ENCODE data around the gene EEF1E1. TPM values are rescaled to one million over a fixed set of nuclear protein-coding genes. Genes with fewer than 3 reads are reported as not detected.

The EEF1E1 gene
- total RNA-seq = 10 to 100 TPM in 1 of 2 donors, 1 to 10 TPM in 1; 9.8 to 21.7 TPM

DNA sequence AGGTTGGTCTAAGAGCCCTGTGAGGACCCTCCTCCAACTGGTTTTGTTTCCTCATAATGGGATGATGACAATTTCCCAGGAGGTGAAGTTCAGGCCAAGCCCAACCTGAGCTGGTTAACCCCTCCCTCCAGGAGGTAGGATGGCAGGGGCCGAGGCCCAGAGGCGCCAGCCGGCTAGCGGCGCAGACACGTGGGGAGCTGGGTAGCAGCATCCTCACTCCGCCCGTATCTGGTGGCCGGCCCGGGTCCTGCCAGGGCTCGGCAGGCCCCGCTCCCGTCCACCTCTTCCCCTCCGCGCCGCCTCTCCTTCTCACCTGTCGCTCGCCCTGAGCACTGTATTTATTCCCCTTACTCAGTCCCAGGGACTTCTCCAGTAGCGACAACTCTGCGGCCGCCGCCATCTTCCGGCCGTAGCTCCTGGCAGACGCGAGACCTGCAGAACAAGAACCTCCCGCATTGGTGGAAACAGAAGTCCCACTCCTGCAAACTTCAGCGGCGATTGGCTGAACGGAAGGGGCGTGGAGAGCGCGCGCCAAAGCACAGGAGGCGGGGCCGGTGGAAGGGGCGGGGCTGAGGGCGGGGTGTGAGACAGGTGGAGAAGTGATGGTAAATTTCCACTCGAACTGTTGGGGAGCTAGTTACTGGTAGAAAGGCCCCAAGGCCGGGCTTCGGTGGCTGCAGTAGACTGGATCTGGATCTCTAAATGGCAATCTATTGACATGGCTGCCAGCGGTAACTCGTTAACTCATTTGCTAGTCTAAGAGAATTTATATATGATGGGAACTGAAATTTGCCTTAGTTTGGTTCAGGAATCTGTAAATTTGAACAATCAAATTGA, at the start of gene EEF1E1:
Gene EEF1E1, minus strand, starts transcription at position 427 of the 837 bp plus-strand sequence. Its CDS starts 27 bp downstream, at position 400.
- H3K36me3 ChIP-seq = no peaks in the 10 kb centered on the region
- peak within 1 kb of the TSS; percentile 61 to 78 for H3K9ac ChIP-seq (ENCODE audit: low read depth in 2 of 2, low read length in 2 of 2)
- TF ChIP-seq, protein P1, sequence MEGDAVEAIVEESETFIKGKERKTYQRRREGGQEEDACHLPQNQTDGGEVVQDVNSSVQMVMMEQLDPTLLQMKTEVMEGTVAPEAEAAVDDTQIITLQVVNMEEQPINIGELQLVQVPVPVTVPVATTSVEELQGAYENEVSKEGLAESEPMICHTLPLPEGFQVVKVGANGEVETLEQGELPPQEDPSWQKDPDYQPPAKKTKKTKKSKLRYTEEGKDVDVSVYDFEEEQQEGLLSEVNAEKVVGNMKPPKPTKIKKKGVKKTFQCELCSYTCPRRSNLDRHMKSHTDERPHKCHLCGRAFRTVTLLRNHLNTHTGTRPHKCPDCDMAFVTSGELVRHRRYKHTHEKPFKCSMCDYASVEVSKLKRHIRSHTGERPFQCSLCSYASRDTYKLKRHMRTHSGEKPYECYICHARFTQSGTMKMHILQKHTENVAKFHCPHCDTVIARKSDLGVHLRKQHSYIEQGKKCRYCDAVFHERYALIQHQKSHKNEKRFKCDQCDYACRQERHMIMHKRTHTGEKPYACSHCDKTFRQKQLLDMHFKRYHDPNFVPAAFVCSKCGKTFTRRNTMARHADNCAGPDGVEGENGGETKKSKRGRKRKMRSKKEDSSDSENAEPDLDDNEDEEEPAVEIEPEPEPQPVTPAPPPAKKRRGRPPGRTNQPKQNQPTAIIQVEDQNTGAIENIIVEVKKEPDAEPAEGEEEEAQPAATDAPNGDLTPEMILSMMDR (IDR thresholded peaks at IDR 0.05) = no peak
- intact Hi-C loops (cut with DNase I) = no loop called here
- no peaks in the 10 kb centered on the region for H3K4me1 ChIP-seq
- H3K9me3 ChIP-seq = no peaks in the 10 kb centered on the region
- DNase-seq = peak; percentile 99
- H3K27ac ChIP-seq = no peak within 1 kb of the TSS
- H3K4me3 ChIP-seq = peak within 1 kb of the TSS; percentile 67
- no peaks in the 10 kb centered on the region for H3K27me3 ChIP-seq

DNA sequence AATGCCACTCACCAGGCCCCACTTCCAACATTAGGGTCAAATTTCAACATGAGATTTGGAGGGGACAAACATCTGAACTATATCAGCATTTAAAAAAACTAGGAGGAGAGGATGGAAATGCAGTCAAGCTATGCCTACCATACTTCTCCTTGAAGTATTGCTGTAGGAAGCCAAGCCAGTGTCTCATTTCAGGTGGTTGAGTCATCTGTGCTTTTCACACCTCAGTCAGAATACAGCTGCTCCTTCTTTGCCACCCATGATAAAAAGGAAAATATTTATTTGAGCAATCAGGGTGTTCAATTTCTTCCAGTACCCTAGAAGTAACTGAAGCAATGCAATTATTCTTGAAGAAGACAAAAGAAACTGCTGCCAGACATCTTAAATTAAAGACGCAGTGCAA, 47.0 kb upstream of the EEF1E1 start:
- H3K9ac ChIP-seq (ENCODE audit: low read depth in 2 of 2, low read length in 2 of 2) = no peak overlapping the region
- no peak overlapping the region for H3K27ac ChIP-seq
- no peaks in the 10 kb centered on the region for H3K4me1 ChIP-seq
- no peaks in the 10 kb centered on the region for H3K9me3 ChIP-seq
- H3K27me3 ChIP-seq = no peaks in the 10 kb centered on the region
- H3K36me3 ChIP-seq = no peaks in the 10 kb centered on the region
- no peak overlapping the region for H3K4me3 ChIP-seq
- no peak for DNase-seq
- intact Hi-C loops (cut with DNase I) = no loop called here
- TF ChIP-seq, protein P1 (IDR thresholded peaks at IDR 0.05) = no peak

DNA sequence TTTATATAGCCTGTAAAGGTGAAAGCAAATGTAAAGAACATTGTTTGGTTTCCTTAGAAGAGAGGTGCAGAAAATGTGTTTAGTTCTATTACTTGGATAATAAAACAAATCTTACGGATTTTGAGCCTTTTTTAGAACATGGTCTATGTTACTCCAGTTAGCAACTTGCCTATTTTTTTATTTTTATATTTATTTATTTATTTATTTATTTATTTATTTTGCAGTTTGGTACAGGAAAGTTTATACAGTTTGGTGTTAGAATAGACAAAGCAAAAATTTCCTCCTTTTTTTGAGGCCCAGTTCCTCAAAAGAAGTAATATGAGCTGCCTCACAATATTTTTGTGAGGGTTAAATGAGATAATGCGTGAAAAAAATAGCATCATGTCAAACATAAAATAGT, 41.6 kb upstream of the EEF1E1 start:
- TF ChIP-seq, protein P1 (IDR thresholded peaks at IDR 0.05) = no peak
- no peak overlapping the region for H3K9ac ChIP-seq (ENCODE audit: low read depth in 2 of 2, low read length in 2 of 2)

DNA sequence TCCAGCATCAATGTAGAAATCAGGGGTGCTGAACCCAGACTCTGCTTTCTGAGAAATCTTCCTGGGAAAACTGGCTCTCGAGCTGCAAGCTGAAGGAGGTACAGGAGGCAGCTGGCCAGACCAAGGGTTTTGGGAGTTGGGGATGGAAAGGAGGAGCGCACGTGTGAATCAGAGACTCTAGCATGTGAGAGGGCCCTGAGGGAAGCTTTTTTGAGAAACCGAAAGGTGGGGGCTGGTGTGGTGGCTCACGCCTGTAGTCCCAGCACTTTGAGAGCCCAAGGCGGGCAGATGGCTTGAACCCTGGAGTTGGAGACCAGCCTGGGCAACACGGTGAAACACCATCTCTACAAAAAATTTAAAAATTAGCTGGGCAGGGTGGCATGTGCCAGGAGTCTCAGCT, 37.1 kb upstream of the EEF1E1 start:
- intact Hi-C loops (cut with DNase I) = no loop called here
- Histone ChIP-seq H3K9ac (ENCODE audit: low read depth in 2 of 2, low read length in 2 of 2) (no peak overlapping the region), H3K4me3 (no peak overlapping the region), H3K36me3 (no peaks in the 10 kb centered on the region), H3K9me3 (no peaks in the 10 kb centered on the region), H3K4me1 (no peaks in the 10 kb centered on the region), H3K27ac (no peak overlapping the region), H3K27me3 (no peaks in the 10 kb centered on the region)
- TF ChIP-seq, protein P1 (IDR thresholded peaks at IDR 0.05) = no peak
- no peak for DNase-seq

More for the DNA sequence above, 41.6 kb upstream of the EEF1E1 start:
- H3K9me3 ChIP-seq = no peaks in the 10 kb centered on the region
- H3K4me1 ChIP-seq = no peaks in the 10 kb centered on the region
- DNase-seq = no peak
- intact Hi-C loops (cut with DNase I) = no loop called here
- no peak overlapping the region for H3K4me3 ChIP-seq
- no peaks in the 10 kb centered on the region for H3K27me3 ChIP-seq
- H3K36me3 ChIP-seq = no peaks in the 10 kb centered on the region
- no peak overlapping the region for H3K27ac ChIP-seq

DNA sequence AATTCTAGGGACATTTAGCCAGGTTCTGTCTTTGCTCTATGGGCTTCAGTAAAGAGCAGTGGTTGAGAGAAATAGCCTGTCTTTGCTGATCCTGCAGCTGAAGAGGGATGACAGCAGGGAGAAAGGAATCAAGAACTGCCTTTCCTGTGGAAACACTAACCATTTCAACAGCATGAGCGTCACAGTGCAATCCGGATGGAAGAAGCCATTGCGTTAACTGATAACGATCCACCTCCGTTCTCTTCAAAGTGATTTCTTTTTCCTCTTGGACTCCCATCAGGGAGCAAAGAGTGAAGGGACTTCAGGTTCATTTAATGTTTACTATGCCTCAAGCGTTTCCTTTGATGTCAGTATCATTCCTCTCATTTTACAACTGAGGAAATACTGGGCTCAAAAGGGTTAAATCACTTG, 35.2 kb upstream of the EEF1E1 start:
- Histone ChIP-seq H3K9ac (ENCODE audit: low read depth in 2 of 2, low read length in 2 of 2) (no peak overlapping the region), H3K27me3 (no peaks in the 10 kb centered on the region), H3K36me3 (no peaks in the 10 kb centered on the region), H3K4me3 (no peak overlapping the region), H3K27ac (no peak overlapping the region), H3K9me3 (no peaks in the 10 kb centered on the region), H3K4me1 (no peaks in the 10 kb centered on the region)
- no peak for DNase-seq
- TF ChIP-seq, protein P1 (IDR thresholded peaks at IDR 0.05) = no peak
- intact Hi-C loops (cut with DNase I) = no loop called here

All from colonic mucosa (tissue), 4 donors.